Activated CD8-positive, alpha-beta memory T cell treated with anti-CD3 and anti-CD28 coated beads, Interleukin-2, amount 10 ng/mL, durations not matched to agents 7 days and 5 days (primary cell): ENCODE measurements around the gene AGFG1. TPM values are rescaled to one million over a fixed set of nuclear protein-coding genes. Genes with fewer than 3 reads are reported as not detected.
"Not testable (repeated sequence)": the region's sequence is repeated elsewhere in the genome, so short reads cannot be mapped to it uniquely, and the experiment has no call there.

ENCODE experiments used
- ATAC-seq: fragments of 150-1000 bp; cut with Tn5 transposase; one replicate; pipeline ENCODE4 v1.10.0; 2021; ENCODE audit warnings: moderate library complexity
- CTCF ChIA-PET: fragments of 350-600 bp; sonication (Branson Sonifier 250); formaldehyde crosslinking; loops from one replicate; lab custom pipeline; 2021; ENCODE audit warnings: antibody characterized with exemption; lab: Charles Lee
- DNase-seq: peaks from one replicate; pipeline ENCODE4 v3.0.0-alpha.2; 2020
- H3K27ac Mint-ChIP-seq: one replicate; pipeline ENCODE4 v1.8.0; 2021; ENCODE audit warnings: mild to moderate bottlenecking, mixed read lengths
- H3K27me3 Mint-ChIP-seq: one replicate; pipeline ENCODE4 v1.8.0; 2021; ENCODE audit warnings: mixed read lengths
- H3K36me3 Mint-ChIP-seq: one replicate; pipeline ENCODE4 v1.8.0; 2021; ENCODE audit warnings: mild to moderate bottlenecking, mixed read lengths
- H3K4me1 Mint-ChIP-seq: one replicate; pipeline ENCODE4 v1.8.0; 2021; ENCODE audit warnings: mixed read lengths
- H3K4me3 Mint-ChIP-seq: one replicate; pipeline ENCODE4 v1.8.0; 2021; ENCODE audit warnings: mild to moderate bottlenecking, moderate library complexity, mixed read lengths
- H3K9me3 Mint-ChIP-seq: one replicate; pipeline ENCODE4 v1.8.0; 2022; ENCODE audit warnings: low read depth, mixed read lengths
- total RNA-seq, 2 experiments: library from RNA; stranded (reverse); gene quantifications; one replicate each; pipeline ENCODE4 v1.2.3, GENCODE V29; 2021

The AGFG1 gene
- total RNA-seq, 2 experiments from 2014 or later, result 56.4 to 94.9 TPM

DNA sequence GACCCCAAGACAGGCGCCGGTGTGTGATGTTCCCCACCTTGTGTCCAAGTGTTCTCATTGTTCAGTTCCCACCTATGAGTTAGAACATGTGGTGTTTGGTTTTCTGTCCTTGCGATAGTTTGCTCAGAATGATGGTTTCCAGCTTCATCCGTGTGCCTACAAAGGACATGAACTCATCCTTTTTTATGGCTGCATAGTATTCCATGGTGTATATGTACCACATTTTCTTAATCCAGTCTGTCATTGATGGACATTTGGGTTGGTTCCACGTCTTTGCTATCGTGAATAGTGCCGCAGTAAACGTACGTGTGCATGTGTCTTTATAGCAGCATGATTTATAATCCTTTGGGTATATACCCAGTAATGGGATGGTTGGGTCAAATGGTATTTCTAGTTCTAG lies 68.4 kb downstream of the AGFG1 start:
- H3K27me3 Mint-ChIP-seq, H3K27ac Mint-ChIP-seq, H3K9me3 Mint-ChIP-seq, DNase-seq, ATAC-seq, H3K4me1 Mint-ChIP-seq, H3K4me3 Mint-ChIP-seq, CTCF ChIA-PET: not testable (repeated sequence)
- H3K36me3 Mint-ChIP-seq, result peaks cover 74% of the 10 kb centered on the region

GRCh38 chr2:227545990-227546389 lies 74.0 kb downstream of the AGFG1 start:
- Mint-ChIP-seq H3K4me3 (no peak overlapping the region), H3K4me1 (no peaks in the 10 kb centered on the region), H3K9me3 (no peaks in the 10 kb centered on the region), H3K36me3 (peaks cover 56% of the 10 kb centered on the region), H3K27me3 (no peaks in the 10 kb centered on the region), H3K27ac (no peak overlapping the region)
- ATAC-seq (no peak), DNase-seq (no peak)
- CTCF ChIA-PET, result interaction anchor here (0.6 to 0.7 kb wide), 2 partner anchors 11 to 47 kb away, joined by 3 read pairs; no protein-coding TSS in a partner anchor

DNA sequence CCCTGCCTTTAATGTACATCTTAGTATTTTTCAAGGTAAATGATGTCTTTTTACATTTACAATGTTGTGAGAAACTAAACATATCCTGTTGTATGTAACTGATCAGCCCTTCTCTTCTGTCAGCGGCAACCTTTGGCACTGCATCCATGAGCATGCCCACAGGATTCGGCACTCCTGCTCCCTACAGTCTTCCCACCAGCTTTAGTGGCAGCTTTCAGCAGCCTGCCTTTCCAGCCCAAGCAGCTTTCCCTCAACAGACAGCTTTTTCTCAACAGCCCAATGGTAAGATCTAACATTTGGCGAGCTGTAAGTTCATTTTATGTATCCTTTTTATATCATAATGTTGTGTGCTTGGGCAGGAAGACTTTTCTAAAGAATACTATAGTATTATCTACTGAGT lies 79.9 kb downstream of the AGFG1 start:
- CTCF ChIA-PET, result interaction anchor here (1.3 kb wide), 1 partner anchor 72 kb away, joined by 3 read pairs; no protein-coding TSS in a partner anchor
- no peak for ATAC-seq
- H3K27ac Mint-ChIP-seq, result no peak overlapping the region

GRCh38 chr2:227562581-227562980 lies 90.6 kb downstream of the AGFG1 start:
- no peaks in the 10 kb centered on the region for H3K4me1 Mint-ChIP-seq
- DNase-seq, result no peak
- CTCF ChIA-PET, result interaction anchor here (0.9 kb wide), 1 partner anchor 9 kb away, joined by 3 read pairs; no protein-coding TSS in a partner anchor
- no peak for ATAC-seq
- no peaks in the 10 kb centered on the region for H3K27me3 Mint-ChIP-seq
- peaks cover 5% of the 10 kb centered on the region for H3K36me3 Mint-ChIP-seq
- no peak overlapping the region for H3K27ac Mint-ChIP-seq
- H3K9me3 Mint-ChIP-seq, result no peaks in the 10 kb centered on the region
- H3K4me3 Mint-ChIP-seq, result no peak overlapping the region

More for the DNA sequence above, 79.9 kb downstream of the AGFG1 start:
- Mint-ChIP-seq H3K4me1 (no peaks in the 10 kb centered on the region), H3K9me3 (no peaks in the 10 kb centered on the region), H3K36me3 (peaks cover 20% of the 10 kb centered on the region), H3K27me3 (no peaks in the 10 kb centered on the region), H3K4me3 (no peak overlapping the region)
- DNase-seq, result no peak

DNA sequence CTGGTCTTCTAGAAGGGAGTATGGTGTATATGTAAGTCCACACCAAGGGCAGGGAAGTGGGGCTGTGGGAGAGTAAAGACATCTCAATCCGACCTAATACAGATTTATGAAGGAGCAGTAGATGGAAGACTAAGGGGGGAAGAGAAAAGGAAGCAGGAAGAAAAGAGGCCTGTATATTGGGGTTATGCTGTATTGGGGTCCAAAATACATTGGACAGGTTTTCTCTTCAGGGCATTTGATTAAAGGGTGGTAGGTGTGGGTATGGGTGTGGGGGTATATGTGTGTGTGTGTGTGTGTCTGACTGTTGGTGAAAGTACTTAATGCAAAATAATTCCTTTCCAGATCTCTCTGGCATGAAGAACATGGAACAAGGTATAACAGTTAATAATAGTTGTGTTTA lies 93.1 kb downstream of the AGFG1 start:
- CTCF ChIA-PET, result no interaction called here

GRCh38 chr2:227566012-227566411 lies 94.1 kb downstream of the AGFG1 start:
- no peak overlapping the region for H3K27ac Mint-ChIP-seq
- H3K36me3 Mint-ChIP-seq, result peaks cover 3% of the 10 kb centered on the region
- no peaks in the 10 kb centered on the region for H3K9me3 Mint-ChIP-seq
- DNase-seq (no peak), ATAC-seq (no peak)
- CTCF ChIA-PET, result no interaction called here
- no peaks in the 10 kb centered on the region for H3K27me3 Mint-ChIP-seq
- H3K4me1 Mint-ChIP-seq, result no peaks in the 10 kb centered on the region
- H3K4me3 Mint-ChIP-seq, result no peak overlapping the region

More for the DNA sequence above, 93.1 kb downstream of the AGFG1 start:
- no peak for DNase-seq
- no peaks in the 10 kb centered on the region for H3K4me1 Mint-ChIP-seq
- no peak overlapping the region for H3K27ac Mint-ChIP-seq
- H3K27me3 Mint-ChIP-seq, result no peaks in the 10 kb centered on the region
- no peak for ATAC-seq
- no peak overlapping the region for H3K4me3 Mint-ChIP-seq
- peaks cover 3% of the 10 kb centered on the region for H3K36me3 Mint-ChIP-seq
- H3K9me3 Mint-ChIP-seq, result no peaks in the 10 kb centered on the region

GRCh38 chr2:227568852-227569169 lies 96.9 kb downstream of the AGFG1 start:
- CTCF ChIA-PET, result no interaction called here
- Mint-ChIP-seq H3K9me3 (no peaks in the 10 kb centered on the region), H3K4me1 (no peaks in the 10 kb centered on the region), H3K4me3 (no peak overlapping the region), H3K36me3 (peaks cover 3% of the 10 kb centered on the region), H3K27me3 (no peaks in the 10 kb centered on the region), H3K27ac (no peak overlapping the region)
- DNase-seq (no peak), ATAC-seq (no peak)

DNA sequence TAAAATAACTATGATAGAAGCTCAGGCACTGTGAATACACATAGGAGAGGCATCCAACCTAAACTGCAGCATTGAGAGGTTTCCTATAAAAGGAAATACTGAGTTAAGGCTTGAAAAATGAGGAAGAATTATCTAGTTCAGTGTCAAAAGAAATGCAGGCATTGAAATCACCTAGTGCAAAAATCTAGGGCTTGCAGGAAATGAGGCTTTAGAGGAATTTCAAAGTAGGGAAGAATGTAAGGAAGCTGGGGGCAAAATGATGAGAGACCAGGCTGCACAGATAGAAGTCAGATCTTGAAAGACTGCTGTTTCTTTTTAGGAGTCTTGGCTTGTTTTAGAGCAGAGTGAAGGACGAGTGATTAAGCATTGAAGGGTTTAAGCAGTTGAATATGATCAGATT lies 98.7 kb downstream of the AGFG1 start:
- ATAC-seq, result no peak
- DNase-seq, result no peak
- no peaks in the 10 kb centered on the region for H3K4me1 Mint-ChIP-seq
- no peak overlapping the region for H3K27ac Mint-ChIP-seq
- peaks cover 2% of the 10 kb centered on the region for H3K27me3 Mint-ChIP-seq
- no peaks in the 10 kb centered on the region for H3K36me3 Mint-ChIP-seq
- CTCF ChIA-PET, result no interaction called here
- H3K9me3 Mint-ChIP-seq, result no peaks in the 10 kb centered on the region
- no peak overlapping the region for H3K4me3 Mint-ChIP-seq

- ATAC-seq (no peak), DNase-seq (no peak)
- Mint-ChIP-seq H3K36me3 (no peaks in the 10 kb centered on the region), H3K4me3 (no peak overlapping the region), H3K4me1 (no peaks in the 10 kb centered on the region), H3K9me3 (no peaks in the 10 kb centered on the region), H3K27ac (no peak overlapping the region), H3K27me3 (peaks cover 35% of the 10 kb centered on the region)
- CTCF ChIA-PET, result interaction anchor here (0.7 kb wide), 1 partner anchor 191 kb away, joined by 5 read pairs; no protein-coding TSS in a partner anchor
These were observed 104.2 kb downstream of the AGFG1 start for GRCh38 chr2:227576110-227576509.

DNA sequence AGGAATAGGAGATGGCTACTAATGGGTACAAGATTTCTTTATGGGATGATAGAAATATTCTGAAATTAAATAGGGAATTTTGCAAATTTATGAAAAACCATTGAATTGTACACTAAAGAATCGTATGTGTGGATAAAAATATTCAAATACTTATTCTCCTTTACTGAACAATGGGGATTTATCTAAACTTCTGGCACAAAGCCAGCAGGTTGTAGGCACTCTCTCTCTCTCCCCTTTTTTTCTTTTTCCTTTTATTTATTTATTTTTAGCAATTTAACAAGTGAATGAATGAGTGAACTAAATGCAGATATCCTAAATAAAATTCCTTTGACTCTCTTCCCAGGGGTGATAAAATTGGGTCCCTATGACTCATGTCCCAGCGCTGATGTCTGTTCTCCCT lies 104.9 kb downstream of the AGFG1 start:
- CTCF ChIA-PET, result no interaction called here
- ATAC-seq, result no peak
- Mint-ChIP-seq H3K9me3 (no peaks in the 10 kb centered on the region), H3K4me1 (no peaks in the 10 kb centered on the region), H3K27ac (no peak overlapping the region), H3K36me3 (no peaks in the 10 kb centered on the region), H3K27me3 (peaks cover 39% of the 10 kb centered on the region), H3K4me3 (no peak overlapping the region)
- no peak for DNase-seq

- Mint-ChIP-seq H3K36me3 (no peaks in the 10 kb centered on the region), H3K4me1 (no peaks in the 10 kb centered on the region), H3K27ac (no peak overlapping the region), H3K9me3 (peaks cover 2% of the 10 kb centered on the region), H3K27me3 (peaks cover 41% of the 10 kb centered on the region), H3K4me3 (no peak overlapping the region)
- DNase-seq, result no peak
- ATAC-seq, result no peak
- CTCF ChIA-PET, result no interaction called here
These were observed 105.6 kb downstream of the AGFG1 start for GRCh38 chr2:227577555-227577954.

DNA sequence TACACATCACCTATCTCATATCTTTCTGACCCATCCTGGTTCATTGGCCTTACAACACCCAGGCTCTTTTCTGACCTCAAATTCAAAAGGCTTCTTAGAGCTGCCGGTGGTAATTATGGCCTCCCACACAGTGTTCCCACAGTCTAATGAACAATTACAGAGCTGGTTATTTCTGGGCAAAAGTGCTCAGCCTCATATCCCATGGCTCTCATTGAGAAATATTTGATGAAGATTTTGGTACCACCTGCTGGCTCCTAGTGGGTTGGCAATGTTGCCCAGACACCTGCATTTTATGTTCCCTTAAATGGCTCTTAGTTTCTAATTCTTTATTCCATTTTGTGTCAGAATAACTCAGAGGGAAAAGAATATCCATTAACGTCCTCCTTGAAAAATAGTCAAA lies 106.7 kb downstream of the AGFG1 start:
- no peak for ATAC-seq
- DNase-seq, result no peak
- Mint-ChIP-seq H3K4me1 (no peaks in the 10 kb centered on the region), H3K27me3 (peaks cover 45% of the 10 kb centered on the region), H3K4me3 (no peak overlapping the region), H3K27ac (no peak overlapping the region), H3K36me3 (no peaks in the 10 kb centered on the region), H3K9me3 (peaks cover 5% of the 10 kb centered on the region)
- CTCF ChIA-PET, result no interaction called here

DNA sequence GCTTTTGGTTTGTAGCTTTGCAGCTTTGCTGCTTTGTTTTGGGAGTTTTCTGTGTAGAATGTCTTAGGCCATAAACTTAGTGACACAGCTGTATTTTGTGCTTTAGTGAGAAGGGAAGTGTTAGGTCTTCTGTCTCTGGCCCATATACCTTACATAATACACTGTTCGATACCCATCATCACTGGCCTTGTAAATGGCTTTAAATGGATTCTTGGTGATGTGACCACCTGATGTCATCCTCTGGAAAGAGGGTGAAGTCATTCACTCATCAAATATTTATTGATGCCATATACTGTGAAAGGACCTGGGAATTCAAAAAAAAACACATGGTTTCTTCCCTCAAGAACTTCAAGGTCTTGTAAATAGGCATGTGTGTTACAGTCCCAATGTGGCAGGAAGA lies 107.8 kb downstream of the AGFG1 start:
- ATAC-seq (no peak), DNase-seq (no peak)
- H3K27me3 Mint-ChIP-seq, result peaks cover 45% of the 10 kb centered on the region
- CTCF ChIA-PET, result no interaction called here
- no peak overlapping the region for H3K4me3 Mint-ChIP-seq
- H3K36me3 Mint-ChIP-seq, result no peaks in the 10 kb centered on the region
- H3K27ac Mint-ChIP-seq, result no peak overlapping the region
- no peaks in the 10 kb centered on the region for H3K4me1 Mint-ChIP-seq
- peaks cover 5% of the 10 kb centered on the region for H3K9me3 Mint-ChIP-seq

DNA sequence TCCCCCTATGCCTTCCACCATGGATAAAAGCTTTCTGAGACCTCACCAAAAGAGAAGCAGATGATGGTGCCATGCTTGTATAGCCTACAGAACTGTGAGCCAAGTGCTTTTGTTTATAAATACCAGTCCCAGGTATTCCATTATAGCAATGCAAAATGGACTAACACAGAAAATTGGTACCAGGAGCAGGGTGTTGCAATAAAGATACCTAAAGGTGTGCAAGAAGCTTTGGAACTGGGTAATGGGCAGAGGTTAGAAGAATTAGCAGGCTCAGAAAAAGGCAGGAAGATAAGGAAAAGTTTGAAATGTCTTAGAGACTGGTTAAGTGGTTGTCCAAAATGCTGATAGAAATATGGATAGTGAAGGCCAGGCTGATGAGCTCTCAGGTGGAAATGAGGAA lies 110.4 kb downstream of the AGFG1 start:
- H3K4me3 Mint-ChIP-seq, result no peak overlapping the region
- no peak overlapping the region for H3K27ac Mint-ChIP-seq
- peaks cover 47% of the 10 kb centered on the region for H3K27me3 Mint-ChIP-seq
- ATAC-seq (no peak), DNase-seq (no peak)
- H3K36me3 Mint-ChIP-seq, result no peaks in the 10 kb centered on the region
- CTCF ChIA-PET, result no interaction called here
- H3K4me1 Mint-ChIP-seq, result no peaks in the 10 kb centered on the region
- H3K9me3 Mint-ChIP-seq, result peaks cover 5% of the 10 kb centered on the region
